GM08714 (cell line): ENCODE results near the gene TNS1.

ENCODE experiments used
- H3K4me3 ChIP-seq: fragments of 200-500 bp; sonication (Bioruptor generic); 2 replicates; pipeline ENCODE4 v1.5.1; 2014; ENCODE audit warnings: mild to moderate bottlenecking, low read length, inconsistent platforms
- ZNF274 ChIP-seq: IDR thresholded peaks from 2 replicates; pipeline ENCODE4 v1.6.1; 2012; ENCODE audit warnings: mild to moderate bottlenecking, low read depth, low read length

Gene TNS1

DNA sequence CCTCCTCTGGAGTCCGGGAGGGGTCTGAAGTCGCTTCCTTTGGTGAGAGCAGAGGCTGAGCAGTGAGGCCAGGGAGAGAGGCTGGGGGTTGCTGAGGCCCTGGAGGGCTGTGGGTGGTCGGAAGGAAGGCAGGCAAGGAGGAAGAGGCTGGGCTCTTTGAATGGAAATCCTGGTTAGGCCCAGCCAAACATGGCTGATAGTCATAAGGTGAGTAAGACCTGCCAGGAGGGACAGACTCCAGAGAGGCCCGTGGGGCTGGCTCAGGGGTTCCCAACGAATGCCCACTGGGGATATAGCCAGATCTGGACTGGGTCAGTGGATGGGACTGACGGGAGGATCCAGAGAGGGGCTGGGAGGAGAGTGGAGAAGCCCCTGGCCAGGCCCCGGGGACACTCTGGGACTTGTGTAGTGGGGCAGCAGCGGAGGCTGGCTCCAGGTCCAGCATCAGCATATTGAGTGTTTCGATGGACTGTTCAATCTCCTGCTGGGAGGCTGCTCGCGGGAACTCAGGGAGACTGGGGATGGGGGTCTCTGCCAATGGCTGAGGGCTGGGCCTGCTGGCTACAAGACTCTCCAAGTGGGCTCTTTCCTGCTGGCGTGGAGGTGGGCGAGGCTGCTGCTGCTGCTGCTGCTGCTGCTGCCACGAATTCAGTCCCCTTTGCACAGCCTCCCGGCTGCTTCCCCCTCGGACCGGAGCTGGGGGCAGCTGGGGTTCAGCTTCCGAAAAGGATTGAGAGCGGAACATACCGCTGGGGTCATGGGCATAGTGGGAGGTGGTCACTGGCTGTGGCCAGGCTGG is 155.0 kb downstream of the TNS1 start:
- TF ChIP-seq ZNF274: no peak
- H3K4me3 ChIP-seq: no peak overlapping the region

DNA sequence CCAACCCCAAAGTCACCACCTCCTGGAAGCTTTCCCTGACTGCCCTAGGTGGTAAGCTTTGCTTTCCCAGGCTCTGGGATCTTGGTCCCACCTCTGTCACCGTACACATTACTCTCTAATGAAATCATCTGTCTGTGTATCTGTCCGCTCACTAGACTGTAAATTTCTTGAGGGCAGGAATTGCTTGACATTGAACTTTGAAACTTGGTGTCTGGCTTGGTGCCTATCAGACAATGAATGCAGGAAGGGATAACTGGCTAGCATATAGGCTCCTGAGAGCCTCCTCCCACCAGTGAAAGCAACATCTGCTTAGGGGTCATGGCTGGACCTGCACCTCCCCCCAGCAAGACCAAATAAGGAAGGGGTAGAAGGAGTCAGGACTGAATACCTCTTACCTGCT is 155.7 kb downstream of the TNS1 start:
- H3K4me3 ChIP-seq: no peak overlapping the region

DNA sequence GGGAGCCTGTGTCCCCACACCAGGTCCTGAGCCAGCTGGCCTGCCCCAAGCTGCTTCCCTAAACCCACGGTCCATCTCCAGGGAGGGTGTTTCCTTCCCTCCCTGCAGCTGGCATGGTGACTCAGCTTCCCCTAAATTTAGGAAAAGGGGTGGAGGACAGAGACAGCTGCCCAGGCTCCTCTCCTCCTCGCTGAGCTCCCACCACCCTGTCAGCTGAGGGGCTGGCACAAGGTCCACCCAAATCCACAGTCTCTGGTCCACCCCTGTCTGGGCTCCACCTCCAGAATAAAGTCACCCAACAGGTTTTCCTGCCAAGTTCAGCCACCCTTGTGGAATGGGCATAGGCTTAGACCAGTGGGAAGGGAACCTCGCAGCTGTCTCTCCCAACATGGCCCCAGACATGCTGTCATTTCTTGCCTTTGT is 156.5 kb downstream of the TNS1 start:
- H3K4me3 ChIP-seq: no peak overlapping the region
- no peak for TF ChIP-seq ZNF274

More for the DNA sequence above, 155.7 kb downstream of the TNS1 start:
- TF ChIP-seq ZNF274: no peak

DNA sequence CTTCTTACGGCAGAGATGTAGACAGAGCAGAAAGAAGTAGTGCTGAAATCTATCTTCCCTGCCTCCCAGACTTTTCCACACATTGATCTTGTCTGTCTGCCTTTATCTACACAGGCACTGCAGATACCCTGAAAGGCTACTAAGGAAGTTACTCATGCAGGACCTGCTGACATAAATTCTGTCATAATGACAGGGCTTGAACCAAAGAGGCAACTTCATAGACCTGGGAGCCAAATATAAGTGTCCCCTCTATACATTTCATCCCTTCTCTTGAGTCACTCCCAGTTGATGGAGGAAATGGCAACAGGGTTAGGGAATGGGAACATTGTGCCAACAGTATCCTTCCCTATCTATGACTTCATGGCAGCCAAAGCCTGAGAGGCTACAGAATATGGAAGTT is 157.5 kb downstream of the TNS1 start:
- no peak overlapping the region for H3K4me3 ChIP-seq
- no peak for TF ChIP-seq ZNF274

DNA sequence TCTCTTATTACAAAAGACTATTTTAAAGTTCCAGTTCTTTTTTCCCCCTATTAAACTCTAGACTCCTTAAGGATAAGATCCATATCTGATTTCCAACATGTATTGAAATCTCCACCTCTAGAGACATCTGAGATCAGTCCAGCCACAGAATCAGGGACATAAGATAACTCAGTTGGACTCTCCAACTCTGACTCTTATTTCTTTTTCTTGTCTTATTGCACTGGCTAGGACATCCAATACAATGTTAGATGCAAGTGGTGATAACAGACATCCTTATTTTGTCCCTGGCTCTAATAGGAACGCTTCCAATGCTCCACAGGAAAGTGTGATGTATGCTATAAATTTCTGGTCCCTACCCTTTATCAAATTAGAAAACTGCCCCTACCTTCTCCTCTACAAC is 158.1 kb downstream of the TNS1 start:
- H3K4me3 ChIP-seq: no peak overlapping the region
- TF ChIP-seq ZNF274: no peak

DNA sequence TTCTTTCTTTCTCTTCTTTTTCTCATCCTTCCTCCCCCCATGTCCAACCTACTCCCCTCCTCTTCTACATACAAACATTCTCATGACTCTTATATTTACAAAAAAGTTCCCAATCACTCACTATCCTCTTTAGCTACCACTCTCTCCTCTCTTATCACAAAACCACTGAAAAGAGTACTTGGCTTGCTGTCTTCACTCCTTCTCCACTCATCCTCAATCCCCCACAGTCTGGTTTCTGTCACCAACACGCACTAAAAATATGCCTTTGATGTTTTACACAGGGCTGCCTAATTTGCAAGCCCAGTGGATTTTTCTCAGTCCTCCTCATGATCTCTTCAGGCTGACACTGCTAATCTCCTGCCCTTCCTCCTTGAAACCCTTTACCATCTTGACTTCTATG is 159.5 kb downstream of the TNS1 start:
- H3K4me3 ChIP-seq: no peak overlapping the region
- no peak for TF ChIP-seq ZNF274

DNA sequence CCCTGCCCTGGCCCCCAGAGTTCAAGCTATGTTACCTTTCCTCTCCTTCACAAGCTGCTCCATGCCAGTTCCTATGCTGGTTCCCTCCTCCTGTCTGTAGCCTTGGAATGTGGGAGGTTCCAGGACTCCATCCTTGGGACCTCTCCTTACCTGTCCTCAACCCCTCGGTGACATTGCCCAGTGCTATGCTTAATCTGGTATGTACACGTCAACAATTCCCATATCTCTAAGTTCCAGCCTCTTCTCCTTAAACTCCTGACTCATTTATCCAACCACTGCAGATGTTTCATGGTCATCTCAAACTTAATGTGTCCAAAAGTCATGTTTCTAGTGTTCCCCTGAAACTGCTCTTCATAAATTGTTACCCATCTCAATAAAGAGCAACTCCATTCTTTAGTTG is 160.8 kb downstream of the TNS1 start:
- no peak overlapping the region for H3K4me3 ChIP-seq
- TF ChIP-seq ZNF274: no peak

DNA sequence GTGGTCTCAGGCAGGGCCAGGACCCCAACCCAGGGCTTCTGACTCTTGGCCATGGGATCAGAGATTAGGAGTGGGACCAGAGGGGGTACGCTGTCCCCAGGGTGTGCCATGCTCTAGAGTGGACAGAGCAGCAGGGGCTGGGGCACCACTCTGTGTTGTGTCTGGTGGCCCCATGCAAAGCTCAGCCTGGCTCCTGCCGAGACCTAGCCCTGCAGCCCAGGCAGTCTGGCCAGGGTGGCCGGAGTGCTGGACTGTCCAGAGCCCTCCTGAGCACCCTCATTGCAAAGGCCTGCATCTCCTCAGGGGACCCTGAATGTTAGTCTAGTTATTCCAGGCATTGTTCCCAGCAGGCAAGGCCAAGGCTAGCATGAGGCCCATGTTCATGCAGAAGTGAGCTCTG is 162.3 kb downstream of the TNS1 start:
- TF ChIP-seq ZNF274: no peak
- H3K4me3 ChIP-seq: no peak overlapping the region

DNA sequence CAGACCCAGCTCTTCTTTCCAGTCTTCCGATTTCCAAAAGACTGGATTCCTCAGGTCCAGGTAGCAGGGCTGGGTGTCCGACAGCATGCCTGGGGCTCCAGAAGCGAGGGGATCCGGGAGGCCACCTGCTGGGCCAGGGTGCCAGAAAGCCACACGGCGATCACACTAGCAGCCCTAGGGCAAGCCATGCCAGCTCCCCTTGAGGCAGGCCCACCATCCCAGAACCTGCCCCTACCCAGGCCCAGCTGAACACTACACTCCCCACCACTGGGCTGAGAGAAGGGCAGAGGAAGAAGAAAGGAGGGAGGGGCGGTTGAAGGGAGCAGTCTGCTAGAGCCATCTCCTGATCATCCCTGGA is 163.1 kb downstream of the TNS1 start:
- no peak overlapping the region for H3K4me3 ChIP-seq
- TF ChIP-seq ZNF274: no peak

DNA sequence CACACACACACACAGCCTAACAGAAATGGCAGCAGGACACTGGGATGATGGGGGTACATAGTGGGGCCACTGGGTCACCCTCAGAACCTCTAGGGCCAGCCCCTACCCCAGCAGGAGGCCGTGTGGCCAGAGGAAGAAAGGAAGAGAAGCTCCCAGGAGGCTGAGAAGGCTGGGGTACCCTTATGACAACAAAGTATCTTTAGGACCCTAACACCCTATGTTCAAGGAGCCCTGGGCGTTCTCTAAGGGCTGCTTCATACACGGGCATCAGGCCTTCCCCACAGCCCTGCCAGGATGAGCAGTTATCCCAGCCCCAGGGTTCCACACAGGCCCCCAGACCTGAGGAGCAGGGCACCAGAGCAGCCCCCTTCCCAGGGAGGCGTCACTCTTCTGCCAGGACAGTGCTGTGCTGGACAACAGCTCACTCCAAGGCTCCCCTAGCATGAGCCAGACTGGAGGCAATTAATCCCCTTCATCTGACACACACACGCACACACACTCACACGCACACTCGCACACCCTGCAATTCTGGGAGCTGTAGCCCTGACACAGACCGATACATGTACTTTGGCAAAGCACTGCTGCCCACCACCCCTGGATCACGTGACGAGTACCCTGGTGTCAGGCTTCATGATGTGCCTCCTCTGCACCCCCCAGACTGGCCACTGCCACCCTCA is 163.6 kb downstream of the TNS1 start:
- no peak for TF ChIP-seq ZNF274
- no peak overlapping the region for H3K4me3 ChIP-seq

DNA sequence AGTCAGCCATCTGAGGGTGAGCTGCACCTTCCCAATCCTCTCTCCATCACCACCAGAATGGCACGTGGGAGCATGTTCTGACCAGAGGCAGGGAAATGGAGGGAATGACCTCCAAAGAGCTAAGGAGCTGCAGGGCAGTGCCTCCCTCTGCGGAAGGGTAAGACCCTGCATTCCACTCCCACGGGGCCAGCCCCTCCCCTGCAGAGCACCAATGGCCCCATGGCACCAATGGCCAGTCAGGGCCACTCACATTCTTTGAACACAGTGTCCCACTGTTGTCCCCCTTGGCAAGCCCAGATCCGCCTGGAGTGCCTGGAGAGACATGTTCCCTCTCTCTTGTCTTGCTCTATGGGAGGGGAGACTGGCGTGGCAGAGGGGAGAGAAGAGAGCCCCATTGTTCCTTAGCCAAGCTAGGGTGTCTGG is 164.4 kb downstream of the TNS1 start:
- no peak overlapping the region for H3K4me3 ChIP-seq
- TF ChIP-seq ZNF274: no peak

DNA sequence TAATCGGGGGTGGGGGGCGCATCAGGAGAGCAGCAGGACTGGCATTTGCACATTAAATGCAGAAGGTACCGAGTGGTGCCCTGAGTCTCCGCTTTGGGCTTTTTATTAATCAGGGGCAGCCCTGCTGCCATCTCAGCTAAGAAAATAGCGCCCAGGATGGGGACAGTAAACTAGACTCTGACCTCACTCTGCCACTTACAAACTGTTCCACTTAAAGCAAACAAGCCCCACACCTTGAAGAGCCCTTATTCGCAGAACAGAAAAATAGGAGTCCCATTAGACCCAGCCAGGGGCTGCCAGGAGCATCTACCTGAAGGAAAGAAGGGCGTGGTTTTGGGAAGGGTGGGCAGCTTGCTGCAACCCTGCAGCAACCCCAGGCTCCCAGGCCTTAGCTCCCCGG is 165.3 kb downstream of the TNS1 start:
- TF ChIP-seq ZNF274: no peak
- no peak overlapping the region for H3K4me3 ChIP-seq

DNA sequence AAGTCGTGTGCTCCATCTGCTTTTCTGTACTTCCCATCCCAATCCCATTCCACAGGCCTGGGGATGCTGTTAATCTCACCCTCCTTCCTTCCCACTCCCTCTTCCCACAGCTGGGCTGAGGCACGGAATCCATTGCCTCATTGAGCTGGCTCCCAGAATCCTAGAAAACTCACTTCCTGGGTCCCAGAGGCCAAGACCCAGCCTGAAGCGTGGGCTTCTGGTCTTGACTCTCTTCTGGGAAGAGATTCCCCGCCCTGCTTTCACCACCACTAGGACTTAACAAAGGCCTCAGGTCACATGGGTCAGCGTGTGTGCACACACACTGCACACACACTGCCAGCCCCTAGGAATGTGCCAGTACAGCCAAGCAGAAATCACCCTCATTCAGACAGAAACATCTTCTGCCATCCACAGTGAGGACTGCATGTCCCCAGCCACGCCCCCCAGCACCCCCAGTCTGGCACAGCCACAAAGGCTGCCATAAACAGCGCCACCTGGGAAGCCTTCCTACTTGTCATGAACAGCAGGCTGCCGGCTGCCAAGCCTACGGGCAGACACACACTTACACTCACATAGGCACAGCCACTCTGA is 165.8 kb downstream of the TNS1 start:
- no peak overlapping the region for H3K4me3 ChIP-seq
- TF ChIP-seq ZNF274: no peak

DNA sequence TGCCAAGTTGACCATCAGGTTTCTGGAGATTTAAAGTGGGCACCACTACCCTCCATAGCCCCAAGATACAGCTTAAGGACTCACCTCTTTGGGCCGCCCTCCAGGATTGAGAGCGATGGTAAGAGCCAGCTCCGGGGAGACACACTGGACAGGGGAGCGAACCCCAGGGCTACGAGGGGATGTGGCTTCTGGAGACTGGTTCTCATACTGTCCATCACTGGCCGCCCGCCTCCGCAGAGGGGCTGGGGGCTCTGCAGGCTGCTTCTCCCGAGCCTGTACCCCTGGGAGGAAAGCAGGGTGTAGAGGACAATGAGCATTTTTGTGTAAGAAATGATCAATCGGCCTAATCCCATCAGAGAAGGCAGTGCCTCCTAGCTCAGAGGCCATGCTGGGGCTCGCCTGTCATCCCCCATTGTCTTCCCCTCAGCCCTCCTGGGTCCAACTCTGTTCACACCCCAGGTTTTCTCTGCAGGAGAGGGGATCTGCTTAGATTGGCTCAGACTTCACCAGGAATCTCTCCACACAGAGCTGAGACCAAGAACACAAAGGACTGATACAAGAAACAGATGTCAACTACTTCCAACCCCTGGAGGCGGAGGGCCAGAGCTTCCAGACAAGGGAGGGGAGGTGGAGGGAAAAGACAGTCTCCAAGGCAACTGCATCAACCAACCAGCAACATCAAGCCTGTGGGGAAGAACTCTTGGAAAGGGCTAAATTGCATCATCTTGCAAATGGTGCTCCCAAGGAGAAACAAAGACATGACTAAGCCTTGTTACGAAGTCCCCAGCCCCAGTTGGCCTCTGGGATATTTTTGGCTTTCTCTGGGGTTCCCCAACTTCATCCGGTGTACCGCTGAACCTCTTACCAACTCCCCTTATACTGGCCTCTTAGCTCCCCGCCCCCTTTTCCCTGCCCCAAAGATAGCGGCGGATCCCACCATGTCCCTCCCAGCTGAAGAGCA is 166.6 kb downstream of the TNS1 start:
- H3K4me3 ChIP-seq: no peak overlapping the region
- no peak for TF ChIP-seq ZNF274
